GM19397 (cell line): Measurements from ENCODE around the gene YIPF7.

Source experiments
- ATAC-seq: cut with Tn5 transposase; IDR thresholded peaks from one replicate; pipeline ENCODE4 v1.9.1; 2021; ENCODE audit warnings: mild to moderate bottlenecking, moderate library complexity; ENCODE audit not compliant: unreplicated experiment

The YIPF7 gene

DNA sequence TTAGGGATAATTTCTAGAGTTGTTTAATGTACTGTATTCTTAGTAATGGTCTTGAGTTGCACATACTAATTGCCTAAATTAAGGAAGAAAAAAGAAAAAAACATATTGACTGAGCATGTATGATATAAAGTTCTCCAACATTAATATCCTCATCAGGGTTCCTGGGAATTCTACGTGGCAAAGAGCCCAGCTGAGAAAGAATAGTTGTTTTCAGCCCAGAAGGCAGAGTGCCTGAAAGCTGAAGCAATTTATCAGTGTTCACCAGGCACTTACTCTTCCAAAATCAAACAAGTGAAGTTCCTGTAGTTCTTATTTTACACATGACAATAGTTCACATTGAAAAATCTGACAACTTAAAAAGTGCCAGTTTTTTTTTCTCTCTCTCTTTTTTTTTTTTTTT, 27.7 kb downstream of the YIPF7 start:
- ATAC-seq, result no peak

- no peak for ATAC-seq
Measured at GRCh38 chr4:44616621-44617020, 34.8 kb downstream of the YIPF7 start.

DNA sequence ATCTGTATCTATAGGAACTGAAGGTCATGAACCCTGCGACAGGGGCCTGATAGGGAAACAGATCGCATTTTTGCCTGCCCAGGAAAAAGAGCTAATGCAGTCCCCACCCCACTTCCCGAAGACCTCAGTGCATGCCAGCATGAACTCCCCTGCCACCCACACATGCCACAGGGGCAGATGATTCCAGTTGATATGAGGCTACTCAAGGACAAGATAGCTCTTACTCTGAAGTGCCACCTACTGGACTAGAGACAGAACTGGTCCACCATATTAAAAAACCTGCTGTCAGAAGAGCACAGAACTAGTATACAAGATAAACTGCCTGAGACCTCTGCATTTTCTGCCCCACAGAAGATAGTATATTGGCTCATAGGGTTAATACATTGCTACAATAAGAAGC, 68.0 kb downstream of the YIPF7 start:
- ATAC-seq, result no peak

- ATAC-seq, result no peak
Measured at GRCh38 chr4:44580231-44580630, 71.2 kb downstream of the YIPF7 start.

GRCh38 chr4:44578954-44579353, 72.5 kb downstream of the YIPF7 start:
- ATAC-seq, result no peak
